ENCODE data around the gene CRYGD.

Gene CRYGD

DNA sequence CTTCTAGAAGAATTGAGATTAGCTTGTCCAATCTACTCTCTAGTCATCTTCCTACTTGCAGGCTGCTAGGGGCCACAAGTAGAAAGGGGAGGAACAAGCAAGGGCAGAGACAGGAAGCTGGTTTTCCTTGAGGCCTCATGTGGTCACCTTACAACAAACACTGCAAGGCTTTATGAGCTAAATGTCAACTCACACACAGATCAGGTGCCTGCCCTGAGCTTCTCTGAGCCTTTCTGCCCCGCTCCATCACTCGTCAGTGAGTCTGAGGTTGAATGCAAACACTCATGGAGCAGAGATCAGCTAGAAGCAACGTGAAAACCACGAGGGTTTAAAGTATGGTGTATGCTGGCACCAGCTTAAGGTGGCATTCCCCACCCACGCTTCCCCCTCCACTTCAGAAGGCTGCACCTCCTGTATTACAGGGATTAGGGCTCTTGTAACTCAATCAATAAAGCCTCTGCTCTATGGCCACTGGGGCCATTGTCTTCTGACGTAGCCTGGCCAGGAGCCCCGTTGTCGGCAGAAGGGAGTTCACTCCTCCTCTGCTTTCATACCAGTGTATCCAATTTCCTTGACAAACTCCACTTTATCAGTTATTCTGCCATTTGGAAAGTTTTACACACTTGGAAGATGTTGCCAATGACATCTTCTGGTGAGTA, 10.7 kb upstream of the CRYGD start (continued):
- TF ChIP-seq, protein P1, sequence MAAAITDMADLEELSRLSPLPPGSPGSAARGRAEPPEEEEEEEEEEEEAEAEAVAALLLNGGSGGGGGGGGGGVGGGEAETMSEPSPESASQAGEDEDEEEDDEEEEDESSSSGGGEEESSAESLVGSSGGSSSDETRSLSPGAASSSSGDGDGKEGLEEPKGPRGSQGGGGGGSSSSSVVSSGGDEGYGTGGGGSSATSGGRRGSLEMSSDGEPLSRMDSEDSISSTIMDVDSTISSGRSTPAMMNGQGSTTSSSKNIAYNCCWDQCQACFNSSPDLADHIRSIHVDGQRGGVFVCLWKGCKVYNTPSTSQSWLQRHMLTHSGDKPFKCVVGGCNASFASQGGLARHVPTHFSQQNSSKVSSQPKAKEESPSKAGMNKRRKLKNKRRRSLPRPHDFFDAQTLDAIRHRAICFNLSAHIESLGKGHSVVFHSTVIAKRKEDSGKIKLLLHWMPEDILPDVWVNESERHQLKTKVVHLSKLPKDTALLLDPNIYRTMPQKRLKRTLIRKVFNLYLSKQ (tag by site-specific recombination; IDR thresholded peaks at IDR 0.05; ENCODE audit: borderline replicate concordance) = no peak
- TF ChIP-seq GLIS1 (tag by site-specific recombination; IDR thresholded peaks at IDR 0.05) (no peak), ZNF558 (tag by site-specific recombination; IDR thresholded peaks at IDR 0.05) (no peak), ZNF514 (tag by site-specific recombination; IDR thresholded peaks at IDR 0.05) (no peak), ZNF76 (tag by site-specific recombination; IDR thresholded peaks at IDR 0.05; ENCODE audit: borderline replicate concordance, low read depth) (no peak), ZFP37 (tag by site-specific recombination; IDR thresholded peaks at IDR 0.05) (no peak), ZBTB20 (tag by site-specific recombination; IDR thresholded peaks at IDR 0.05) (no peak), YY2 (tag by site-specific recombination; IDR thresholded peaks at IDR 0.05) (no peak)

DNA sequence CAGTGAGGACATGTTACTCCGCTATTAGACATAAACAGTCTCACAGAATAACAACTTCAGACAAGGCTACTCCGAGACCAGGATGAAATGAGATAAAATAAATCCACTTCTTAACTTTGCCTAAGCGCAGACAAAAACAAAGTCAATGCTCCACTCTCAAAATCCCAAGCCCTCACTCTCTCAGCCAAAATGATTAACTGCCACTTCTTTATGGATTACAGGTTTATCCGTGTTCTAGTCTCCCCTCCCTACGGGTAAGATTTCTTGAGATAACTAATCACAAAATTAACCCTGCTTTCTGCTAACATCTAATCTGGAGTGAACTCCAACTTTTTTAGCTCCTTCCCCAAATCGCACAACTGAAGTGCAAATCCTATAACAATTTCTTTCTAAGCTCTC, 6.4 kb upstream of the CRYGD start:
- H3K27ac ChIP-seq (ENCODE audit: extremely low read depth, low read depth, low read length) = no peak overlapping the region
- no peak overlapping the region for H3K4me3 ChIP-seq (ENCODE audit: low read depth, low read length)
- ChIA-PET POLR2A (no interaction called here), CTCF (interaction anchor here (0.8 to 1.0 kb wide), 2 partner anchors 45 to 124 kb away, joined by 3 read pairs; partner anchors contain the start of gene IDH1)
- no peaks in the 10 kb centered on the region for H3K9me3 ChIP-seq (ENCODE audit: control insufficient read depth, insufficient read depth, low read depth, low read length)
- H3K36me3 ChIP-seq (ENCODE audit: control insufficient read depth in 2 of 2, insufficient read depth in 1 of 2, low read length in 2 of 2) = no peaks in the 10 kb centered on the region
- H3K4me1 ChIP-seq (ENCODE audit: control insufficient read depth, insufficient read depth, low read length) = no peaks in the 10 kb centered on the region
- no peak for TF ChIP-seq ZNF624 (tag by site-specific recombination; IDR thresholded peaks at IDR 0.05)
- no peak for TF ChIP-seq ZNF830 (tag by site-specific recombination; IDR thresholded peaks at IDR 0.05; ENCODE audit: low read depth)
- no peak for TF ChIP-seq ZFP41 (tag by site-specific recombination; IDR thresholded peaks at IDR 0.05; ENCODE audit: borderline replicate concordance)
- TF ChIP-seq MYNN (tag by site-specific recombination; IDR thresholded peaks at IDR 0.05; ENCODE audit: borderline replicate concordance) = no peak
- no peak for TF ChIP-seq ZNF292 (tag by site-specific recombination; IDR thresholded peaks at IDR 0.05; ENCODE audit: borderline replicate concordance, low read depth)
- TF ChIP-seq ZNF768 (tag by site-specific recombination; IDR thresholded peaks at IDR 0.05) = no peak
- no peak for TF ChIP-seq FEZF1 (tag by site-specific recombination; IDR thresholded peaks at IDR 0.05)
- no peak for TF ChIP-seq KLF7 (tag by site-specific recombination; IDR thresholded peaks at IDR 0.05; ENCODE audit: borderline replicate concordance)

DNA sequence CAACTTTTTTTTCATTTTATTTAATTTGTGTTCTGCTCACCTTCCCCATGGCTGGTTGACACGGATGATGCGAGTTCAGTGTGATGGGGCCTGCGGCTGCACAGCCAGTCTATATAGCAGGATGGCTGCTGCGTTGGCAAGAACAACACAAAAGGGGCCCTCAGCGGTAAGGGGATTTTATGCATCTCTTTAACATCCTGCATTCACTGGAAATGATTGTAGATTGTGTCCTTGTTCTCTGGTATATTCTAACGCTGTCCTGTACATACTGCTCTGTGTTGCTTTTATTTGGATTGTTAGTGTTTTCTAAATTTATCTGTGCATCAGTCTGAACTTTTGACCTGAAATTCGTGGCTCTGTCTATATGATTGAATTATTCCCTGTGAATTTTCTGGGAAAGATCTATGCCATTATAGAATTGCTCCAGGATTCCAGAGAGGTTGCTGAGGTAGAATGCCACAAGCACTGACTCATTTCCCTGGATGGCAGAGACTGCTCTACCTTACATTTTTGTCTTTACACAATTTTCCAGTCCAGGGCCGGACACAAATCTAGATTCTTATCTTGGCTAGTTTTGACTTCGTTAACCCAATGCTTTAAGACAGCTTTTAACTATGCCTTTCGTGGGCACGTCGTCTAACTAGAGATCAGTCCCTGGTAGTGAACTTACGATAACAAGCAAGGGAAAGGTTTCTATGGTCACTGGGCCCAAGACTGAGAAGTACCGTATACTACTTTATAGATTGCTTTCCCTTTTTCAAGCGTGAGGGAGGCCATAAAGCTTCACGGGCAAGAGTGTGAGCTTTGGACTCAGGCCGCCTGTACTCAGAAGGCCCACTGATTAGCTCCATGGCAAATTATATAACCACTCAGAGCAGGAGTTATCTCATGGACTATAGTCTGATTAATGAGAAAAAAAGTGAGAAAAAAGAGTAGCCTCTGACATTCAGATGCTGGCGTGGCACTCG, 5.7 kb upstream of the CRYGD start, which contains the start of gene CRYGC:
CRYGC (minus strand) TSS at position 85 of the 968 bp plus-strand sequence; CDS start at position 49, 36 bp downstream.
- no peak for TF ChIP-seq ZNF10 (tag by site-specific recombination; IDR thresholded peaks at IDR 0.05)
- TF ChIP-seq TRIM28 (IDR thresholded peaks at IDR 0.05; ENCODE audit: borderline replicate concordance, low read length) = peak; percentile 57; the same call in 1 of the 2 replicates
- no peaks in the 10 kb centered on the region for H3K4me1 ChIP-seq (ENCODE audit: control insufficient read depth, insufficient read depth, low read length)
- H3K36me3 ChIP-seq (ENCODE audit: control insufficient read depth in 2 of 2, insufficient read depth in 1 of 2, low read length in 2 of 2) = no peaks in the 10 kb centered on the region
- no peak within 1 kb of the TSS for H3K4me3 ChIP-seq (ENCODE audit: low read depth, low read length)
- H3K9me3 ChIP-seq (ENCODE audit: control insufficient read depth, insufficient read depth, low read depth, low read length) = no peaks in the 10 kb centered on the region
- H3K27ac ChIP-seq (ENCODE audit: extremely low read depth, low read depth, low read length) = no peak within 1 kb of the TSS
- ChIA-PET CTCF (interaction anchor here (0.5 to 1.0 kb wide), 3 partner anchors 45 to 445 kb away, joined by 3 to 7 read pairs (median 3); partner anchors contain the start of gene IDH1), POLR2A (no interaction called here)

Data from HEK293 (cell line).